HG02763 (cell line): ENCODE measurements around the gene ANO3.

Source experiments
- ATAC-seq: cut with Tn5 transposase; IDR thresholded peaks from one replicate; pipeline ENCODE4 v1.9.1; 2021; ENCODE audit warnings: mild to moderate bottlenecking, moderate library complexity; ENCODE audit not compliant: unreplicated experiment

ANO3 gene

DNA sequence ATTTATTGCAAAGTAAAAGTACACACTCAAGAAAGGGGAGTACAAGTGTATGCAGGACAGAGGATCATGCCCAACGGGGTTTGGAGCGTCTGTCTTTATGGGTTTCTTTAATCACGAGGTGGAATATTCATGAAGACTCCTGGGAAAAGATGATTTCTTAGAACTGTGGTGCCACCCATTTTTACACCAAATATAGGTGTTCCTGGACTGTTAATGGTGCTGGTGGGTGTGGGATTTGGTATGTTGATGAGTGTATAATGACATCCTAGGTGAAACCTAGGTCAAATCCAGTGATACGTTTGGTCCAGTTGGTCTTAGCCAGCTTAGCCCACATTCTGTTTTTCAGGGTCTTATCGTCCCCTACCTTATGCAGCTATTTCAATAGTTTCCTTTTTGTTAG lies 21.1 kb downstream of the ANO3 start:
- no peak for ATAC-seq

DNA sequence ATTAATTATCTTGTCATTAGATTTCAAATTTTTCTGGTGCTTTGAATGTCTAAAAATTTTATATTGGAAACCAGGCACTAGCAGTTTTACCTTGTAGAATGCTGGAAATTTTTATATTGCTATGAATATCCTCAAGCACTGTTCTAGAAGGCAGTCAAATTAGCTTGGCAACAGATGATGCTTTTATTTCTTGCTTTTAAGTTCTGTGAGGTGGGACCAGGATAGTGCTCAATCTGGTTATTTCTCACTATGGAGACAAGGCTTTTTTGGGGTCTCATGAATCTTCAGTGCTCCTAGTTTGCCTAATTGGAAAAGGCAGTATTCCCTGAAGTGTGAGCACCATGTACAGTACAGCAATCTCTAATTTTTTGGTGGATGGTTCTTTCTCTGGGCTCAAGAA lies 27.1 kb downstream of the ANO3 start:
- no peak for ATAC-seq

- ATAC-seq = no peak
Observed at GRCh38 chr11:26365284-26365683, 33.4 kb downstream of the ANO3 start.

DNA sequence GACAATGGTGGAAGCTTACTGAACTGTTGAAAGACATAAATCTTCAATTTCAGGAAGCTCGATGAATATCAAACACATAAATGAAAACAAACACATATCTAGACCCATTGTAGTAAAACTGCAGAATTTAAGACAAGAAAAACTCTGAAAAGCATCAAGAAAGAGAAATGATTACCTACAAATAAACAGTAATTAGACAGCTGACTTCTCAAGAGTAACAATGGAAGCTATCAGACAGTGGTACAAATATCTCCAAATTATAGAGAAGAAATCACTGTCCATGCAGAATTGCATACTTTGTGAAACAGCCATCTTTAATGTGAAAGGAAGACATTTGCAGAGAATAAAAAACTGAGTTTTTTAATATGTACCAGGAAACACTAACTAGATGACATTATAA lies 45.7 kb downstream of the ANO3 start:
- ATAC-seq = no peak

- no peak for ATAC-seq
Observed at GRCh38 chr11:26399336-26399735, 67.4 kb downstream of the ANO3 start.

GRCh38 chr11:26410706-26411366 lies 78.9 kb downstream of the ANO3 start:
- ATAC-seq = no peak

- ATAC-seq = no peak
Observed at GRCh38 chr11:26412955-26413354, 81.0 kb downstream of the ANO3 start.

DNA sequence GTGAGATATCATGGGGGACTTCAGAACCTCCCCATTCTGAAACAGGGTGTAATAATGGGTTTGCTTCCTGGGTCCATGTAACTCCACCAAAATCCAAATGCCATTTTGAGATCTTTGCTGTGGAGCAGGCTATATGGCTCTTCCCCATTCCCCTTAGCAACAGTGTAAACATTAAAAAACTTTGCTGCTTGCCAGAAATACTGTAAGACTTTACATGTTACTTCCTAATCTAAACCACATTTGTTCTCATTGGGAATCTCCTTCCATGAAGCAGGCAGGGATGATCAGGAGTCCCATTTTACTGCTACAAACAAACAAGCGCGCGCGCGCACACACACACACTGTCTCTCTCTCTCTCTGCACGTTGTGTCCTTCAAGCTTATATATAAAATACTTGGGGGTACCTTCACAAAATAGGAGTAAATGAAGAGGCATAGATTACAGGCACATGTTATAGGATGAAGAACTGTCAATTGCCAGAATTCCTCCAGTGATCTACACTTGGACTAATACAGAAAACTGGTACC lies 86.5 kb downstream of the ANO3 start:
- no peak for ATAC-seq

GRCh38 chr11:26420331-26420730 lies 88.4 kb downstream of the ANO3 start:
- ATAC-seq = no peak

GRCh38 chr11:26424255-26424654 lies 92.3 kb downstream of the ANO3 start:
- ATAC-seq = no peak

- no peak for ATAC-seq
Observed at GRCh38 chr11:26439854-26440253, 107.9 kb downstream of the ANO3 start.

DNA sequence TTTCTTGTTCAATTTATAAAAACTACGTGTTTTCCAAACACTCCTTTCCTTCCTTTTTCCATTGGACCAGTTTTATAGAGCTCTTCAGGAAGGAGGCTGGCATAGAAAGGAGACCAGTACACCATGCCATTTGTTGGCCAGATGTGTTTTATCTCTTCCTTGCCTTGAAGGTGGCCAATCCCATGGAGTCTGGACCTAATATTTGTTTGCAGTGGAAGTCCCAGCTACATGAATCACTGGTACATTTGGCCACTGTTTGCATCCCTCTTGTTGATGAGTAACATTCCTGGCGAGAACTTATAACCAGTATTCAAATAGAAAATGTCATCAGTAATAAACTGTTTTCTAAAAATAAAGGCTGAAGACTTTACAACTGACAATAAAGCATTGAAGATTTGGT lies 110.2 kb downstream of the ANO3 start:
- no peak for ATAC-seq

GRCh38 chr11:26443617-26444016 lies 111.7 kb downstream of the ANO3 start:
- no peak for ATAC-seq

DNA sequence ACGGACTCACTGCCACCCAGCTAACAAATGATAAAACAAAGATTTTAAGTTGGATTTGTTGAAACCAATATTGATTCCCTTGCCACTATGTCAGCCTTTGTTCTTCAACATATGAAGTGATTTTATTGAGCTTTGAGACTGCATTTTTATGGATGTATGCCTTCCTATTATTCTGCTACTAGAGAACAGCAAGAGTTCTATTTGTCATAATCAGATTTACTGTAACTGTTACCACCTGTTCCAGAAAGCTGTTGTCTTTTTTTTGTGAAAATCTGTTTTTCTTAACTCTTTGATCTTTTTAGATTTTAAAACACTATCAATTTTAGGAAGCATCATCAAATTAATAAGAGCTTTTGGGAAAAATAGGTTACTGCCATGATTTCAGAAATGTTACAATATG lies 125.7 kb downstream of the ANO3 start:
- no peak for ATAC-seq

GRCh38 chr11:26465274-26465673 lies 133.3 kb downstream of the ANO3 start:
- ATAC-seq = no peak

DNA sequence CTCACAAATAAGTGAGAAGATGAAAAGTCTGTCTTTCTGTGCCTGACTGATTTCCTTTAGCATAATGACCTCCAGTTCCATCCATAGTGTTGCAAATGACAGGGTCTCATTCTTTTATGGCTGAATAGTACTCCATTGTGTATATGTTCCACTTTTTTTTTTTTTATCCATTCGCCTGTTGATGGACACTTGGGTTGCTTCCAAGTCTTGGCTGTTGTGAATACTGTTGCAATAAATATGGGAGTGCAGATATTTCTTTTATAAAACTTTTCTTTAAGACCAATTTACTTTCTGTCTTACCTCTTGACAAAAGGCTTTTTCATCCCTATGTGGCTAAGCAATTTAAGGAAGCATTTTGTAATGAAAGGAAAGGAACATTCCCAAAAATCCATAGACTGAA lies 135.6 kb downstream of the ANO3 start:
- ATAC-seq = no peak

DNA sequence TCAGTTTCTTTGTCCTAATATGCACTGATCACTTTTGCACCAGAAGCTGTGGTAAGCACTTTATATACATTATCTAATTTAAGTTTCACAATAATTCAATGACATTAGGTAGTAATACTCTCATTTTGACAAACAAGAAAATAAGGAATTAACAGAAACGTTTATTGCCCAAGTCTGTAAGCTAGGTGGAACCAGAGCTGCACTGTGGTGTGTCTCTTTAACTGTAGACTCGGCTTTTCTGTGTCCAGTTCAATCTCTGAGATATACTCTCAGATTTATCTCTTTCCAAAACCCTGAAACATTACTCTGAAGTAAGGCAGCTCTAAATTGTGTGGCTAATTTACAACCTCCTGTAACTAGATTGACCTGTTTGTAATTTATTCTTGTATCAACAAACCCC lies 139.1 kb downstream of the ANO3 start:
- ATAC-seq = no peak

GRCh38 chr11:26473216-26474194 lies 141.6 kb downstream of the ANO3 start:
- ATAC-seq = no peak

GRCh38 chr11:26474401-26474800 lies 142.5 kb downstream of the ANO3 start:
- ATAC-seq = no peak

DNA sequence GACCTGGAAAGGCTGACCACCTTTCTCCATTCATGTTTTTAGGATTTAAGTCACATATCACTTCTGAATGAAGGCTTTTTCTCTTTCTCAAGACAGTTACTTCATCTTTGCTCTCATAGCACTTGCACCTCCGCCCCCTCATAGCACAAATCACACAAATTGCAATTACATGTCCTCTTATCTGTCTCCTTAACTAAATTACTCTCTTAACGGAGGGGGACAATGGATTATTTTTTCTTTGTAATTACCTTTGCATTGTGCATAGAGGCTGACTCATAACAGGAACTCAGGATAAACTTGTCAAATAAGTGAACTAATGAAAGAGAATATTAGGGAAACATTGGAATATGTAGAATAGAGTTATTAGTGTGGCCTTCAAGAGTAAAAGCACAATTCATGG lies 145.5 kb downstream of the ANO3 start:
- ATAC-seq = no peak

- ATAC-seq = no peak
Observed at GRCh38 chr11:26478710-26479109, 146.8 kb downstream of the ANO3 start.

DNA sequence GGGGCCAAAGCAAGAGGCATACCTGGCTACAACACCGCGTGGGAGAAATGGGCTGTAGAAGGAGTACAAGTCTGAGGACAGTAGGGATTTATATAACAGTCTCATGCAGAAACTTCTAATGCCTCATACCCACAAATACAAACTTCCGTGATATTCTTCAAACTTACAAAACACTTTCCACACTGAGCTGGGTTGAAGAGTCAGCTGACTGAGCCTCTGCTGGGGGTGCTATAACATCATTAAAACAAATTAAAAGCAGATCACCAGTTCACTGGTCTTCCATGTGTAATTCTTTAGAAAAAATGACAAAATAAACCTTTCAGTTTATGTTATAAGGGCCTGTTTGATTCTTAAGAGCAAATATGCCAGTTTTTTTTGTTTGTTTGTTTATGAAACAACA lies 148.1 kb downstream of the ANO3 start:
- ATAC-seq = no peak
